GM12878 (cell line): Measurements from ENCODE around the gene TRPC1. TPM values are rescaled to one million over a fixed set of nuclear protein-coding genes. Genes with fewer than 3 reads are reported as not detected.

ENCODE experiments used
- ATAC-seq: fragments of 200-7000 bp; cut with Tn5 transposase; 3 replicates; pipeline ENCODE4 v1.9.1; 2020; ENCODE audit warnings: mild to moderate bottlenecking, moderate library complexity
- BruUV-seq: library from RNA; stranded (reverse); fragments of 400-500 nt; replicated peaks from 2 replicates; lab custom pipeline; 2021; lab: Mats Ljungman, UMichigan
- CTCF ChIA-PET: fragments of 300-600 bp; sonication (Branson Sonifier 250); formaldehyde crosslinking; extraction: SDS; loops from one replicate; lab custom pipeline; 2021; ENCODE audit warnings: inconsistent platforms; lab: Yijun Ruan, JAX
- POLR2A ChIA-PET: fragments of 350-600 bp; formaldehyde crosslinking; extraction: SDS; loops from one replicate; lab custom pipeline; 2021; ENCODE audit warnings: inconsistent platforms; lab: Charles Lee
- RAD21 ChIA-PET: fragments of 300-600 bp; sonication (Branson Sonifier 250); formaldehyde crosslinking; loops from one replicate; lab custom pipeline; 2023; ENCODE audit warnings: antibody characterized with exemption; ENCODE audit not compliant: unreplicated experiment; lab: Charles Lee
- SMC1A ChIA-PET: fragments of 300-600 bp; sonication (Branson Sonifier 250); formaldehyde crosslinking; loops from one replicate; lab custom pipeline; 2023; ENCODE audit not compliant: unreplicated experiment, uncharacterized antibody; lab: Charles Lee
- DNase-seq: peaks from one replicate; pipeline ENCODE4 v3.0.0-alpha.2; 2011; ENCODE audit warnings: low read depth, low spot score
- FAIRE-seq: peaks from 3 replicates; lab custom pipeline; 2011; peaks lifted over from hg19 to GRCh38; lab: Jason Lieb, UNC
- H2AFZ ChIP-seq: 2 replicates; pipeline ENCODE4 v1.6.0; 2011; ENCODE audit warnings: low read depth, low read length, control low read depth; ENCODE audit not compliant: control insufficient read depth
- H3K27ac ChIP-seq: 2 replicates; pipeline ENCODE4 v1.5.1; 2011; ENCODE audit warnings: control low read depth; ENCODE audit not compliant: control insufficient read depth, insufficient read depth
- H3K27me3 ChIP-seq, 2 experiments: replicated peaks in 1 of 2; 2 replicates each; pipeline versions ENCODE4 v1.6.0 to v1.6.1; 2011; ENCODE audit warnings: low read length in 1 of 2; ENCODE audit not compliant: control insufficient read depth in 2 of 2, insufficient read depth in 2 of 2
- H3K36me3 ChIP-seq, 2 experiments: 2 replicates each; pipeline ENCODE4 v1.5.1; 2011; ENCODE audit warnings: low read length in 1 of 2; ENCODE audit not compliant: control insufficient read depth in 2 of 2, insufficient read depth in 2 of 2
- H3K4me1 ChIP-seq: 2 replicates; pipeline ENCODE4 v1.6.1; 2011; ENCODE audit warnings: mild to moderate bottlenecking, low read length, moderate library complexity, mixed read lengths; ENCODE audit not compliant: control insufficient read depth, insufficient read depth
- H3K4me2 ChIP-seq: 2 replicates; pipeline ENCODE4 v1.6.0; 2011; ENCODE audit warnings: control low read depth; ENCODE audit not compliant: control insufficient read depth, insufficient read depth
- H3K4me3 ChIP-seq: fragments of 200-600 bp; sonication (generic); 2 replicates; pipeline ENCODE4 v1.5.1; 2016
- H3K79me2 ChIP-seq: 2 replicates; pipeline ENCODE4 v1.6.0; 2011; ENCODE audit warnings: low read length; ENCODE audit not compliant: control insufficient read depth, insufficient read depth
- H3K9ac ChIP-seq: 2 replicates; pipeline ENCODE4 v1.8.0; 2011; ENCODE audit warnings: low read length, control low read depth, mixed read lengths; ENCODE audit not compliant: control insufficient read depth, insufficient read depth
- H3K9me3 ChIP-seq: replicated peaks from 3 replicates; pipeline ENCODE4 v1.5.1; 2011; ENCODE audit warnings: mild to moderate bottlenecking, low read length; ENCODE audit not compliant: control insufficient read depth, insufficient read depth
- H4K20me1 ChIP-seq: 2 replicates; pipeline ENCODE4 v1.6.0; 2011; ENCODE audit not compliant: control insufficient read depth, insufficient read depth
- ASH2L ChIP-seq: fragments of 300-600, 200-600 bp; sonication (generic); IDR thresholded peaks from 2 replicates; pipeline ENCODE4 v1.6.1; 2017; ENCODE audit warnings: low read depth, mild to moderate bottlenecking, borderline replicate concordance
- BCL11A ChIP-seq: IDR thresholded peaks from 2 replicates; pipeline ENCODE4 v1.6.1; 2011; ENCODE audit warnings: low read depth, low read length
- CBX3 ChIP-seq: fragments of 200-600 bp; sonication (generic); IDR thresholded peaks from 2 replicates; pipeline ENCODE4 v1.6.1; 2016; ENCODE audit warnings: low read depth, borderline replicate concordance
- DPF2 ChIP-seq: fragments of 450-650 bp; IDR thresholded peaks from 2 replicates; pipeline ENCODE4 v1.6.1; 2017; ENCODE audit warnings: mild to moderate bottlenecking
- EED ChIP-seq: sonication (generic); IDR thresholded peaks from 2 replicates; pipeline ENCODE4 v1.6.1; 2016; ENCODE audit warnings: antibody characterized with exemption, low read depth
- ETV6 ChIP-seq, 2 experiments: fragments of 450-650 bp in 1 of 2; IDR thresholded peaks in 1 of 2; conservative IDR thresholded peaks in 1 of 2; 2 replicates each; pipeline ENCODE4 v1.6.1; 2014; ENCODE audit warnings: antibody characterized with exemption in 1 of 2, borderline replicate concordance in 1 of 2, low read depth in 1 of 2, mild to moderate bottlenecking in 1 of 2, moderate library complexity in 1 of 2
- EZH2 ChIP-seq: IDR thresholded peaks from 2 replicates; pipeline ENCODE4 v1.6.1; 2012; ENCODE audit warnings: low read depth, mild to moderate bottlenecking, control low read depth, inconsistent platforms, low read length, borderline replicate concordance; ENCODE audit not compliant: control insufficient read depth
- LARP7 ChIP-seq: fragments of 450-650 bp; IDR thresholded peaks from 2 replicates; pipeline ENCODE4 v1.6.1; 2017; ENCODE audit warnings: mild to moderate bottlenecking
- MTA2 ChIP-seq: fragments of 450-650 bp; IDR thresholded peaks from 2 replicates; pipeline ENCODE4 v1.6.1; 2016; ENCODE audit warnings: low read depth, mild to moderate bottlenecking, moderate library complexity
- NFIC ChIP-seq: IDR thresholded peaks from 2 replicates; pipeline ENCODE4 v1.6.1; 2012; ENCODE audit warnings: low read depth, mild to moderate bottlenecking, inconsistent platforms, low read length, moderate library complexity
- NR2C1 ChIP-seq: fragments of 450-650 bp; IDR thresholded peaks from 2 replicates; pipeline ENCODE4 v1.6.1; 2017; ENCODE audit warnings: antibody characterized with exemption, mild to moderate bottlenecking, moderate library complexity
- ZNF274 ChIP-seq: IDR thresholded peaks from one replicate; pipeline ENCODE4 v1.8.0; 2011; ENCODE audit not compliant: insufficient read length, insufficient read depth
- ZNF384 ChIP-seq: IDR thresholded peaks from 2 replicates; pipeline ENCODE4 v1.6.1; 2012; ENCODE audit warnings: low read depth, mild to moderate bottlenecking, low read length, improper control_type of control experiment, borderline replicate concordance
- WGBS: methylation state at CpG from one replicate; pipeline ENCODE4 v1.1.6; 2016; ENCODE audit warnings: low lambda C conversion rate; ENCODE audit not compliant: insufficient replicate concordance, insufficient coverage; ENCODE audit errors: missing lambda C conversion rate; 5-methylcytosine and 5-hydroxymethylcytosine counted together
- in situ Hi-C: fragments of 300-500 bp; cut with MboI; formaldehyde crosslinking; loops from 9 replicates; pipeline ENCODE4 v1.14.3; 2018; ENCODE audit warnings: mixed read lengths
- intact Hi-C: fragments of 100-400 bp; cut with micrococcal nuclease; formaldehyde crosslinking; loops from one replicate; pipeline ENCODE4 v1.14.2; 2022; ENCODE audit not compliant: unreplicated experiment
- polyA plus RNA-seq, 11 experiments: library from polyadenylated mRNA; depleted of rRNA in 4 of 11; unstranded in 6 of 11; stranded (reverse) in 5 of 11; fragments of >200 nt; fragmentation: Nextera tagmentation in 4 of 11; fragmentation: Illumina TruSeq in 1 of 11; extraction: Ambion mirVana in 4 of 11; extraction: Trizol in 1 of 11; gene quantifications; 1 replicate in 1 of 11; 2 replicates in 10 of 11; pipeline versions ENCODE4 v1.2.1 to v1.2.3, GENCODE V29; 2011 to 2016; ENCODE audit warnings: inconsistent platforms in 2 of 11, missing spikeins in 2 of 11, low read depth in 1 of 11
- total RNA-seq, 4 experiments: library from RNA; depleted of rRNA in 3 of 4; stranded (reverse); fragments of >200 nt in 3 of 4; fragmentation: Illumina TruSeq in 1 of 4; extraction: Trizol in 1 of 4; gene quantifications; 2 replicates each; pipeline versions ENCODE4 v1.2.1 to v1.2.3, GENCODE V29; 2013 to 2021
- TF ChIP-seq, protein P1 (sequence below): fragments of 450-650 bp; IDR thresholded peaks from 2 replicates; pipeline ENCODE4 v1.6.1; 2017; ENCODE audit warnings: mild to moderate bottlenecking

The TRPC1 gene
- total and polyA plus RNA-seq, 10 of the 15 experiments (the other 5 are each of a cell fraction or from before 2014, with no cell fraction given): 0.05 to 2.9 (median 0.17) TPM

DNA sequence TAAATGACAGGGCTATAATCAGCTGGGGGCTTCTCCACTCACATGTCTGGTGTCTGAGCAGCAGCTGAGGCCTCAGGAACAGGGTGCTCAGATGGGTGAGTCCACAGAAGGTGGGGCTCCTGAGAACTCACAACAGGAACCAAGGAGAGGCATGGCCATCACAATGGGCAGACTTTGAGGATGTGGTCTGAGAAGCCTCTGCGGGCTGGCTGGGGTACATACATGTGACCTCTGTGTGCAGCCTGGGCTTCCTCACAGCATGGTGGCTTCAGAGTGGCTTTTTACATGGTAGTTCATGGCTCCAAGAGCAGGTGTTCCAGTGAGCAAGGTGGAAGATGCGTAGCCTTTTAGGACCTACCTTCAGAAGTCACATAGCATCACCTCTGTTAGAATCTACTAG lies 58.8 kb downstream of the TRPC1 start (continued):
- TF ChIP-seq CBX3 (no peak), ASH2L (no peak), ETV6 (conservative IDR thresholded peaks at IDR 0.05 in 1 of 2, IDR thresholded peaks at IDR 0.05 in 1 of 2; ENCODE audit: borderline replicate concordance in 1 of 2, low read depth in 1 of 2) (no peak), BCL11A (no peak), LARP7 (no peak), DPF2 (no peak), NR2C1 (no peak), MTA2 (no peak), ZNF274 (no peak), ZNF384 (no peak)

DNA sequence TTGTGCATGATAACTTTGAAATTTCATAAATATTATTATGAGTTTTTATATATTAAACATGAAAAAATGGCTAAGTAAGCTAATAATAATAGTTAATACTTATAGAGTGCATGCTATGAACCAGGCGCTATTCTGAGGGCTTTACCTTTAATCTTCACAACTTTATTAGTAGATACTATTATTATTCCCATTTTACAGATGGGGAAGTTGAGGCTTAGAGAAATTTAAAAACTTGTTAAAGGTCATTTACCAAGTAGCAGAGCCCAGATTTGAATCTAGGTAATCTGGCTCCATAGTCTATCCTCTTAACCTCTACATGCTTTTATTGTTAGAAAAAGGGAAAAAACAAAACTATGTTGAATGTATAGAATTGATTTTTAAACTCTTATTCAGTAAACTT lies 60.4 kb downstream of the TRPC1 start:
- no peaks in the 10 kb centered on the region for H3K36me3 ChIP-seq
- POLR2A ChIA-PET: no interaction called here
- DNase-seq (no peak), FAIRE-seq (no peak), ATAC-seq (no peak)
- no peak overlapping the region for H3K4me3 ChIP-seq
- no peaks in the 10 kb centered on the region for H3K79me2 ChIP-seq
- H3K27ac ChIP-seq: no peak overlapping the region
- 89% methylated on average over 1 of the region's 1 CpG for WGBS
- BruUV-seq: no TSS peak
- H2AFZ ChIP-seq: no peak overlapping the region
- H4K20me1 ChIP-seq: no peaks in the 10 kb centered on the region
- no peak overlapping the region for H3K9ac ChIP-seq
- SMC1A ChIA-PET: interaction anchor here (0.7 kb wide), 1 partner anchor 9 kb away, joined by 3 read pairs; no protein-coding TSS in a partner anchor
- RAD21 ChIA-PET: no interaction called here
- intact Hi-C loops (no loop called here), in situ Hi-C loops (no loop called here)
- peaks cover 0 to 2% of the 10 kb centered on the region in 2 experiments; a peak in 1 of 4 replicates for H3K27me3 ChIP-seq
- CTCF ChIA-PET: no interaction called here
- no peaks in the 10 kb centered on the region for H3K4me1 ChIP-seq
- H3K4me2 ChIP-seq: no peak overlapping the region
- TF ChIP-seq NFIC: no peak
- TF ChIP-seq BCL11A: no peak
- TF ChIP-seq, protein P1, sequence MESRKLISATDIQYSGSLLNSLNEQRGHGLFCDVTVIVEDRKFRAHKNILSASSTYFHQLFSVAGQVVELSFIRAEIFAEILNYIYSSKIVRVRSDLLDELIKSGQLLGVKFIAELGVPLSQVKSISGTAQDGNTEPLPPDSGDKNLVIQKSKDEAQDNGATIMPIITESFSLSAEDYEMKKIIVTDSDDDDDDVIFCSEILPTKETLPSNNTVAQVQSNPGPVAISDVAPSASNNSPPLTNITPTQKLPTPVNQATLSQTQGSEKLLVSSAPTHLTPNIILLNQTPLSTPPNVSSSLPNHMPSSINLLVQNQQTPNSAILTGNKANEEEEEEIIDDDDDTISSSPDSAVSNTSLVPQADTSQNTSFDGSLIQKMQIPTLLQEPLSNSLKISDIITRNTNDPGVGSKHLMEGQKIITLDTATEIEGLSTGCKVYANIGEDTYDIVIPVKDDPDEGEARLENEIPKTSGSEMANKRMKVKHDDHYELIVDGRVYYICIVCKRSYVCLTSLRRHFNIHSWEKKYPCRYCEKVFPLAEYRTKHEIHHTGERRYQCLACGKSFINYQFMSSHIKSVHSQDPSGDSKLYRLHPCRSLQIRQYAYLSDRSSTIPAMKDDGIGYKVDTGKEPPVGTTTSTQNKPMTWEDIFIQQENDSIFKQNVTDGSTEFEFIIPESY: no peak
- TF ChIP-seq EED: no peak
- TF ChIP-seq EZH2: no peak
- H3K9me3 ChIP-seq: no peaks in the 10 kb centered on the region
